ENCODE data around the gene ZNF576.

The ZNF576 gene

GRCh38 chr19:43606569-43607229, 10.3 kb downstream of the ZNF576 start:
- H3K36me3 ChIP-seq: peaks cover 28% of the 10 kb centered on the region

GRCh38 chr19:43607238-43608205, 11.1 kb downstream of the ZNF576 start:
- H3K36me3 ChIP-seq: peaks cover 35% of the 10 kb centered on the region
- no peak for DNase-seq
- no peak for TF ChIP-seq CTCF (IDR thresholded peaks at IDR 0.05; ENCODE audit: low read depth, low read length)
- no peaks in the 10 kb centered on the region for H3K9me3 ChIP-seq
- no peak overlapping the region for H3K4me3 ChIP-seq (ENCODE audit: low read depth, low read length)
- H3K27me3 ChIP-seq: no peaks in the 10 kb centered on the region
- no peaks in the 10 kb centered on the region for H3K4me1 ChIP-seq

More at GRCh38 chr19:43606569-43607229, 10.3 kb downstream of the ZNF576 start:
- no peaks in the 10 kb centered on the region for H3K9me3 ChIP-seq
- no peak overlapping the region for H3K4me3 ChIP-seq (ENCODE audit: low read depth, low read length)
- H3K27me3 ChIP-seq: no peaks in the 10 kb centered on the region
- TF ChIP-seq CTCF (IDR thresholded peaks at IDR 0.05; ENCODE audit: low read depth, low read length): no peak
- H3K4me1 ChIP-seq: no peaks in the 10 kb centered on the region
- DNase-seq: no peak

GRCh38 chr19:43609872-43610271, 13.5 kb downstream of the ZNF576 start:
- peaks cover 41% of the 10 kb centered on the region for H3K36me3 ChIP-seq
- H3K4me1 ChIP-seq: no peaks in the 10 kb centered on the region
- no peaks in the 10 kb centered on the region for H3K27me3 ChIP-seq
- H3K4me3 ChIP-seq (ENCODE audit: low read depth, low read length): no peak overlapping the region
- H3K9me3 ChIP-seq: no peaks in the 10 kb centered on the region
- TF ChIP-seq CTCF (IDR thresholded peaks at IDR 0.05; ENCODE audit: low read depth, low read length): no peak
- no peak for DNase-seq

GRCh38 chr19:43610493-43610892, 14.1 kb downstream of the ZNF576 start:
- Histone ChIP-seq H3K4me1 (no peaks in the 10 kb centered on the region), H3K4me3 (ENCODE audit: low read depth, low read length) (no peak overlapping the region), H3K27me3 (no peaks in the 10 kb centered on the region), H3K36me3 (peaks cover 41% of the 10 kb centered on the region), H3K9me3 (no peaks in the 10 kb centered on the region)
- no peak for DNase-seq
- no peak for TF ChIP-seq CTCF (IDR thresholded peaks at IDR 0.05; ENCODE audit: low read depth, low read length)

GRCh38 chr19:43611788-43612187, 15.4 kb downstream of the ZNF576 start, which contains the start of gene SRRM5:
Gene SRRM5 (plus strand): TSS chr19:43612088. CDS start chr19:43612122, 34 bp downstream.
- DNase-seq: no peak
- H3K36me3 ChIP-seq: peaks cover 36% of the 10 kb centered on the region
- no peak for TF ChIP-seq CTCF (IDR thresholded peaks at IDR 0.05; ENCODE audit: low read depth, low read length)
- no peaks in the 10 kb centered on the region for H3K27me3 ChIP-seq
- H3K4me1 ChIP-seq: no peaks in the 10 kb centered on the region
- H3K9me3 ChIP-seq: no peaks in the 10 kb centered on the region
- H3K4me3 ChIP-seq (ENCODE audit: low read depth, low read length): no peak within 1 kb of the TSS
